ENCODE measurements around the gene FSTL3. TPM values are rescaled to one million over a fixed set of nuclear protein-coding genes. Genes with fewer than 3 reads are reported as not detected.

Gene FSTL3
- total and polyA plus RNA-seq, 2 of the 13 experiments (the other 11 are each of a cell fraction or from before 2014, with no cell fraction given), result 13.5 to 15.6 TPM

GRCh38 chr19:718991-719512 is 42.9 kb downstream of the FSTL3 start (continued):
- TF ChIP-seq, protein P1, sequence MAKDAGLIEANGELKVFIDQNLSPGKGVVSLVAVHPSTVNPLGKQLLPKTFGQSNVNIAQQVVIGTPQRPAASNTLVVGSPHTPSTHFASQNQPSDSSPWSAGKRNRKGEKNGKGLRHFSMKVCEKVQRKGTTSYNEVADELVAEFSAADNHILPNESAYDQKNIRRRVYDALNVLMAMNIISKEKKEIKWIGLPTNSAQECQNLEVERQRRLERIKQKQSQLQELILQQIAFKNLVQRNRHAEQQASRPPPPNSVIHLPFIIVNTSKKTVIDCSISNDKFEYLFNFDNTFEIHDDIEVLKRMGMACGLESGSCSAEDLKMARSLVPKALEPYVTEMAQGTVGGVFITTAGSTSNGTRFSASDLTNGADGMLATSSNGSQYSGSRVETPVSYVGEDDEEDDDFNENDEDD (CRISPR knock-in tag; IDR thresholded peaks at IDR 0.05; ENCODE audit: borderline replicate concordance), result peak; percentile 45; the same call in 1 of the 2 replicates
- TF ChIP-seq TOPORS (CRISPR knock-in tag; IDR thresholded peaks at IDR 0.05) (0 out of 2 replicates have a peak, but pooled peaks have one; percentile 30), ZBTB38 (CRISPR knock-in tag; IDR thresholded peaks at IDR 0.05) (peak; percentile 16; the same call in 1 of the 2 replicates), MED13 (CRISPR knock-in tag; IDR thresholded peaks at IDR 0.05) (peak; percentile 43; the same call in 1 of the 2 replicates), ZNF407 (CRISPR knock-in tag; IDR thresholded peaks at IDR 0.05; ENCODE audit: not compliant biosample characterization) (no peak), SMARCC2 (IDR thresholded peaks at IDR 0.05) (no peak), ZNF670 (CRISPR knock-in tag; IDR thresholded peaks at IDR 0.05; ENCODE audit: borderline replicate concordance) (no peak), KDM4B (CRISPR knock-in tag; IDR thresholded peaks at IDR 0.05) (no peak), ZBTB2 (CRISPR knock-in tag; IDR thresholded peaks at IDR 0.05; ENCODE audit: low read depth) (no peak), RXRA (CRISPR knock-in tag; IDR thresholded peaks at IDR 0.05) (peak; percentile 86), ZFY (CRISPR knock-in tag; IDR thresholded peaks at IDR 0.05) (peak; percentile 77), RBM39 (IDR thresholded peaks at IDR 0.05; ENCODE audit: low read depth, low read length, poor library complexity, severe bottlenecking) (no peak), ZNF33B (CRISPR knock-in tag; IDR thresholded peaks at IDR 0.05) (peak; percentile 63; the same call in 1 of the 2 replicates), HIVEP1 (CRISPR knock-in tag; IDR thresholded peaks at IDR 0.05) (0 out of 2 replicates have a peak, but pooled peaks have one; percentile 17), CENPX (CRISPR knock-in tag; IDR thresholded peaks at IDR 0.05) (no peak)
- TF ChIP-seq, protein P2, sequence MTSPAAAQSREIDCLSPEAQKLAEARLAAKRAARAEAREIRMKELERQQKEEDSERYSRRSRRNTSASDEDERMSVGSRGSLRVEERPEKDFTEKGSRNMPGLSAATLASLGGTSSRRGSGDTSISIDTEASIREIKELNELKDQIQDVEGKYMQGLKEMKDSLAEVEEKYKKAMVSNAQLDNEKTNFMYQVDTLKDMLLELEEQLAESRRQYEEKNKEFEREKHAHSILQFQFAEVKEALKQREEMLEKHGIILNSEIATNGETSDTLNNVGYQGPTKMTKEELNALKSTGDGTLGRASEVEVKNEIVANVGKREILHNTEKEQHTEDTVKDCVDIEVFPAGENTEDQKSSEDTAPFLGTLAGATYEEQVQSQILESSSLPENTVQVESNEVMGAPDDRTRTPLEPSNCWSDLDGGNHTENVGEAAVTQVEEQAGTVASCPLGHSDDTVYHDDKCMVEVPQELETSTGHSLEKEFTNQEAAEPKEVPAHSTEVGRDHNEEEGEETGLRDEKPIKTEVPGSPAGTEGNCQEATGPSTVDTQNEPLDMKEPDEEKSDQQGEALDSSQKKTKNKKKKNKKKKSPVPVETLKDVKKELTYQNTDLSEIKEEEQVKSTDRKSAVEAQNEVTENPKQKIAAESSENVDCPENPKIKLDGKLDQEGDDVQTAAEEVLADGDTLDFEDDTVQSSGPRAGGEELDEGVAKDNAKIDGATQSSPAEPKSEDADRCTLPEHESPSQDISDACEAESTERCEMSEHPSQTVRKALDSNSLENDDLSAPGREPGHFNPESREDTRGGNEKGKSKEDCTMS (CRISPR knock-in tag; conservative IDR thresholded peaks at IDR 0.05), result no peak

All from HepG2 (cell line).